Measurements from ENCODE around the gene ALKBH8. TPM values are rescaled to one million over a fixed set of nuclear protein-coding genes. Genes with fewer than 3 reads are reported as not detected.
"Not testable (repeated sequence)": the region's sequence is repeated elsewhere in the genome, so short reads cannot be mapped to it uniquely, and the experiment has no call there.

ALKBH8 gene
- polyA plus RNA-seq, 1 donor = 7.1 TPM

GRCh38 chr11:107501713-107502112 lies 63.8 kb downstream of the ALKBH8 start:
- no peak for DNase-seq

- DNase-seq = not testable (repeated sequence)
Observed at GRCh38 chr11:107497371-107497770, 68.2 kb downstream of the ALKBH8 start.

GRCh38 chr11:107496011-107496410 lies 69.5 kb downstream of the ALKBH8 start:
- DNase-seq = peak; percentile 16

- DNase-seq = no peak
Observed at GRCh38 chr11:107494055-107494454, 71.5 kb downstream of the ALKBH8 start.

- DNase-seq = no peak
Observed at GRCh38 chr11:107493117-107493516, 72.4 kb downstream of the ALKBH8 start.

- DNase-seq = no peak
Observed at GRCh38 chr11:107490836-107491235, 74.7 kb downstream of the ALKBH8 start.

GRCh38 chr11:107482234-107482633 lies 83.3 kb downstream of the ALKBH8 start:
- DNase-seq = no peak

- no peak for DNase-seq
Observed at GRCh38 chr11:107478922-107479321, 86.6 kb downstream of the ALKBH8 start.

GRCh38 chr11:107477820-107478219 lies 87.7 kb downstream of the ALKBH8 start:
- no peak for DNase-seq

- DNase-seq = no peak
Observed at GRCh38 chr11:107473792-107474191, 91.7 kb downstream of the ALKBH8 start.

GRCh38 chr11:107472966-107473365 lies 92.6 kb downstream of the ALKBH8 start:
- no peak for DNase-seq

- no peak for DNase-seq
Observed at GRCh38 chr11:107468596-107468995, 96.9 kb downstream of the ALKBH8 start.

- no peak for DNase-seq
Observed at GRCh38 chr11:107467696-107468095, 97.8 kb downstream of the ALKBH8 start.

- DNase-seq = not testable (repeated sequence)
Observed at GRCh38 chr11:107466275-107466866, 99.2 kb downstream of the ALKBH8 start.

- DNase-seq = peak; percentile 92
Observed at GRCh38 chr11:107457558-107458271, 107.8 kb downstream of the ALKBH8 start, which contains the start of gene CWF19L2. Gene CWF19L2 (minus strand): TSS chr11:107457825. CDS start chr11:107457816, 9 bp downstream.

GRCh38 chr11:107457205-107457557 lies 108.4 kb downstream of the ALKBH8 start:
- DNase-seq = no peak

- no peak for DNase-seq
Observed at GRCh38 chr11:107453594-107454286, 111.8 kb downstream of the ALKBH8 start.

Other genes with a start within 250 kb of the ALKBH8 start
- gene CWF19L2, start 107.9 kb downstream of the ALKBH8 start, polyA plus RNA-seq (ENCODE audit: insufficient read length) = 8.3 TPM
- gene ELMOD1, start 25.4 kb upstream of the ALKBH8 start, polyA plus RNA-seq (ENCODE audit: insufficient read length) = 6.9 TPM
- 2,272 TPM for gene SLN, start 146.3 kb upstream of the ALKBH8 start, polyA plus RNA-seq (ENCODE audit: insufficient read length)